ENCODE results near the gene POC1A.

POC1A gene

GRCh38 chr3:52079958-52080357 is 74.3 kb downstream of the POC1A start:
- TF ChIP-seq CTCF (conservative IDR thresholded peaks at IDR 0.05; ENCODE audit: low read length): no peak
- H3K4me3 ChIP-seq (ENCODE audit: low read length): no peak overlapping the region
- no peak for DNase-seq (ENCODE audit: low read depth)

GRCh38 chr3:52078781-52079560 is 75.3 kb downstream of the POC1A start:
- no peak for DNase-seq (ENCODE audit: low read depth)
- no peak for TF ChIP-seq CTCF (conservative IDR thresholded peaks at IDR 0.05; ENCODE audit: low read length)
- no peak overlapping the region for H3K4me3 ChIP-seq (ENCODE audit: low read length)

GRCh38 chr3:52077925-52078324 is 76.3 kb downstream of the POC1A start:
- no peak overlapping the region for H3K4me3 ChIP-seq (ENCODE audit: low read length)
- no peak for TF ChIP-seq CTCF (conservative IDR thresholded peaks at IDR 0.05; ENCODE audit: low read length)
- DNase-seq (ENCODE audit: low read depth): no peak

- DNase-seq (ENCODE audit: low read depth): no peak
- TF ChIP-seq CTCF (conservative IDR thresholded peaks at IDR 0.05; ENCODE audit: low read length): peak; percentile 14; the same call in 1 of the 2 replicates
- no peak overlapping the region for H3K4me3 ChIP-seq (ENCODE audit: low read length)
Measured at GRCh38 chr3:52076896-52077780, 77.1 kb downstream of the POC1A start.

- no peak for TF ChIP-seq CTCF (conservative IDR thresholded peaks at IDR 0.05; ENCODE audit: low read length)
Measured at GRCh38 chr3:52073490-52073889, 80.7 kb downstream of the POC1A start.

GRCh38 chr3:52072471-52072870 is 81.8 kb downstream of the POC1A start:
- TF ChIP-seq CTCF (conservative IDR thresholded peaks at IDR 0.05; ENCODE audit: low read length): no peak
- no peak for DNase-seq (ENCODE audit: low read depth)
- no peak overlapping the region for H3K4me3 ChIP-seq (ENCODE audit: low read length)

More at GRCh38 chr3:52073490-52073889, 80.7 kb downstream of the POC1A start:
- no peak overlapping the region for H3K4me3 ChIP-seq (ENCODE audit: low read length)
- DNase-seq (ENCODE audit: low read depth): no peak
